Fibroblast of the aortic adventitia (primary cell): ENCODE measurements around the gene NKD1. TPM values are rescaled to one million over a fixed set of nuclear protein-coding genes. Genes with fewer than 3 reads are reported as not detected.

Experiments used
- DNase-seq: peaks from one replicate; pipeline ENCODE4 v3.0.0-alpha.2; 2010; ENCODE audit warnings: low read depth
- H3K4me3 ChIP-seq: 2 replicates; pipeline ENCODE4 v1.5.1; 2011; ENCODE audit warnings: low read depth, mild to moderate bottlenecking, control low read depth, low read length, moderate library complexity
- CTCF ChIP-seq: IDR thresholded peaks from 2 replicates; pipeline ENCODE4 v1.5.1; 2011; ENCODE audit warnings: mild to moderate bottlenecking, low read length, control low read depth, inconsistent platforms; ENCODE audit not compliant: insufficient read depth
- total RNA-seq: library from RNA; depleted of rRNA; stranded (reverse); fragments of >200 nt; gene quantifications from 2 replicates; pipeline ENCODE4 v1.2.3, GENCODE V29; 2012; ENCODE audit warnings: low replicate concordance

Gene NKD1
- total RNA-seq, 1 donor: 0.09 TPM

GRCh38 chr16:50531359-50531758 is 16.8 kb upstream of the NKD1 start:
- TF ChIP-seq CTCF: no peak
- DNase-seq: no peak

GRCh38 chr16:50531901-50532300 is 16.3 kb upstream of the NKD1 start:
- TF ChIP-seq CTCF: no peak
- no peak overlapping the region for H3K4me3 ChIP-seq
- no peak for DNase-seq

More at GRCh38 chr16:50531359-50531758, 16.8 kb upstream of the NKD1 start:
- H3K4me3 ChIP-seq: no peak overlapping the region

- no peak overlapping the region for H3K4me3 ChIP-seq
- DNase-seq: no peak
- no peak for TF ChIP-seq CTCF
These were observed 15.6 kb upstream of the NKD1 start for GRCh38 chr16:50532576-50532975.

- H3K4me3 ChIP-seq: no peak overlapping the region
- no peak for TF ChIP-seq CTCF
- no peak for DNase-seq
These were observed 14.9 kb upstream of the NKD1 start for GRCh38 chr16:50533317-50533716.

- no peak for DNase-seq
- no peak for TF ChIP-seq CTCF
- H3K4me3 ChIP-seq: no peak overlapping the region
These were observed 14.1 kb upstream of the NKD1 start for GRCh38 chr16:50534091-50534490.

- no peak for DNase-seq
- no peak overlapping the region for H3K4me3 ChIP-seq
- no peak for TF ChIP-seq CTCF
These were observed 13.6 kb upstream of the NKD1 start for GRCh38 chr16:50534556-50534955.

- TF ChIP-seq CTCF: no peak
- DNase-seq: no peak
- H3K4me3 ChIP-seq: no peak overlapping the region
These were observed 13.2 kb upstream of the NKD1 start for GRCh38 chr16:50534958-50535357.
